Measurements from ENCODE around the gene CD247. TPM values are rescaled to one million over a fixed set of nuclear protein-coding genes. Genes with fewer than 3 reads are reported as not detected.

Gene CD247
- total RNA-seq, 4 donors from 2014 or later: 1.5 to 6.4 (median 3.4) TPM; not detected in 1

DNA sequence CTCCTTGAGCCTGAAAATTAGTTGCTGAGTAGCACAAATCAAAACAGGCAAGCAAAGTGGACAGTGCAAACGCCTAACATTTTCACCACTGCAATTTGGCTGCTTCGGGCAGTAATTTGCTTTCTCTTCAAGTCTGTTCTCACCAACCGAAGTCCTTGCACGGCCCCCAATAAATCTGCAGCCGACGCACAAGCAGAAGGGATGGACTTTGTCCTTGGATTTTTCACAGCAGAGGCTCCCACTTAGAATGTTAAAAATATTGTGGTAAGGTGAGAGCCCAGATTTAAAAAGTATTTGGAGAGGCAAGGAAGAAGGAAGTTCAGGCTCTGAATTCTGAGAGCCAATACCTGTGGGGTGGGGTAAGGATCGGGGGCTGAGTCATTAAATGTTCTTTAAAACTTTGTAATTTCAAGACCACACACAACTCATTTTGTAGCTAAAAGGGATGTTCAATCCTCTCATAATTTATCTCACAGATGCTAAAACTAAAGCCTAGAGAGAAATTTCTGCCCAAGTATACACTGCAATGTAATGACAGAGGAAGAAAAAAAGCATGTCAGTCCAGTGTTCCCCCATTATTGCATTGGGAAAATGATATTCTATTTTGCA, 6.2 kb downstream of the CD247 start:
- in situ Hi-C loops (cut with MboI; ENCODE audit: low pct_ligation_motif_present in 1 of 4, low pct_unique_long_range_greater_than_20kb in 1 of 4, low sequenced_read_pairs in 3 of 4) (no loop called here), intact Hi-C loops (cut with DNase I; ENCODE audit: low total_unique reads) (no loop called here)
- WGBS, 2 donors (ENCODE audit: low coverage in 1 of 2): 28% methylated on average over 7 of the region's 7 CpGs; no CpG with 5 or more reads in 1 of the 2 donors
- Histone ChIP-seq H3K4me1 (peaks cover 0 to 7% (median 0%) of the 10 kb centered on the region in 4 donors), H3K4me3 (no peak overlapping the region), H3K36me3 (no peaks in the 10 kb centered on the region), H3K27me3 (no peaks in the 10 kb centered on the region), H3K9me3 (no peaks in the 10 kb centered on the region), H3K27ac (no peak overlapping the region)
- DNase-seq: no peak
- no peak for TF ChIP-seq POLR2AphosphoS5 (IDR thresholded peaks at IDR 0.05)
- TF ChIP-seq EP300 (IDR thresholded peaks at IDR 0.05; ENCODE audit: low read depth): no peak
- no peak for TF ChIP-seq POLR2A (IDR thresholded peaks at IDR 0.05)
- TF ChIP-seq CTCF (IDR thresholded peaks at IDR 0.05): no peak

DNA sequence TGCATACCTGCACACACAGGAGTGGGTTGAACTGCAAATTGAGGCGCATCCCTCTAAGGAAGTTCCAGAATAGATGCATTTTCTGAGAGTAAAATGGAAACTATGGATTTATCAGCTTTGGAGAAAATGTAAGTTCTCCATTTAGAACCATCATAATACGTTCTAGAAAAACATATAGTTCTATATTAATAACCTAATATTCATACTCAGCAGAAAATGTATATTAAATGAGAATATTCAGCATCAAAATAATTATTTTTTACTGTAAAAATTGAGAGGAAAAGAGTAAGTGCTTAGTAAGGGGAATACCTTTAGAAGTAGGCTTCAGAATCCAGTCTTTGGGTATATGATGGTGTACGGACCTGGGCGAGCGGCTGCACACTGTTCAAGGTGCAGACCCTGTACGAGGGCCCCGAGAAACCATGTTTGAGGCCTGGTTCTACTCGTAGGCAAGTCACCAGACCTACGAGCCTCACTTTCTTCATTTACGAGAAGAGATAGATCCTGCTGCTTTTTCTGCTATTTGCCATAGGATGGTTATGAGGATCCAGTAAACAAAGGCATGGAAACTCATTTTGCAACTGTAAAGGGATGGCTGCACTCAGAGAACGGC, 6.8 kb downstream of the CD247 start:
- no peaks in the 10 kb centered on the region for H3K27me3 ChIP-seq
- DNase-seq: no peak
- TF ChIP-seq CTCF (IDR thresholded peaks at IDR 0.05): no peak
- no peak for TF ChIP-seq POLR2AphosphoS5 (IDR thresholded peaks at IDR 0.05)
- no peak for TF ChIP-seq POLR2A (IDR thresholded peaks at IDR 0.05)
- TF ChIP-seq EP300 (IDR thresholded peaks at IDR 0.05; ENCODE audit: low read depth): no peak
- in situ Hi-C loops (cut with MboI; ENCODE audit: low pct_ligation_motif_present in 1 of 4, low pct_unique_long_range_greater_than_20kb in 1 of 4, low sequenced_read_pairs in 3 of 4): no loop called here
- H3K4me3 ChIP-seq: no peak overlapping the region
- WGBS, 2 donors (ENCODE audit: low coverage in 1 of 2): 83 to 84% methylated on average over 10 to 11 of the region's 11 CpGs
- intact Hi-C loops (cut with DNase I; ENCODE audit: low total_unique reads): no loop called here
- no peaks in the 10 kb centered on the region for H3K9me3 ChIP-seq
- peaks cover 0 to 7% (median 0%) of the 10 kb centered on the region in 4 donors for H3K4me1 ChIP-seq
- no peaks in the 10 kb centered on the region for H3K36me3 ChIP-seq
- no peak overlapping the region for H3K27ac ChIP-seq

DNA sequence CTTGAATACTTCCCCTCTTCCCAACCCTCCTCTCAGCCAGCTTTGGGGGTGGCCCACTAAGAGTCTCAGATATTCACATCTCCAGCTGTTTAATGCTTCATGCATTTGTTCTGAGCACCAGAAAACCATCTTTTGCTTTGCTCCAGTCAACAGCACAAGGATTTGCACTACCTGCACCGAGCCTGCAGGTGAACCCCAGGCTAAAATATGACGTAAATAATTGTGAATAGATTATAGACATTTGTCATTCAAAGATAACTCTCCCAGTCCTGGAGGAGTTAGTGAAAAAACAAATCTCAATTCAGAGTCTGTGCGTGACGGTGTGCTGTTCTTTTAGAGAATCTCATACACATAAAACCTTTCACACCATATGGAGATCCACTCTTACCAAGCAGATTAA, 7.4 kb downstream of the CD247 start:
- Histone ChIP-seq H3K27me3 (no peaks in the 10 kb centered on the region), H3K9me3 (no peaks in the 10 kb centered on the region), H3K36me3 (no peaks in the 10 kb centered on the region), H3K27ac (no peak overlapping the region), H3K4me1 (peaks cover 0 to 7% (median 0%) of the 10 kb centered on the region in 4 donors), H3K4me3 (no peak overlapping the region)
- TF ChIP-seq EP300 (IDR thresholded peaks at IDR 0.05; ENCODE audit: low read depth): no peak
- no peak for TF ChIP-seq POLR2A (IDR thresholded peaks at IDR 0.05)
- no peak for TF ChIP-seq CTCF (IDR thresholded peaks at IDR 0.05)
- TF ChIP-seq POLR2AphosphoS5 (IDR thresholded peaks at IDR 0.05): no peak
- in situ Hi-C loops (cut with MboI; ENCODE audit: low pct_ligation_motif_present in 1 of 4, low pct_unique_long_range_greater_than_20kb in 1 of 4, low sequenced_read_pairs in 3 of 4): no loop called here
- intact Hi-C loops (cut with DNase I; ENCODE audit: low total_unique reads): no loop called here
- 79 to 80% methylated on average over 4 of the region's 4 CpGs for WGBS, 2 donors (ENCODE audit: low coverage in 1 of 2)
- DNase-seq: no peak

DNA sequence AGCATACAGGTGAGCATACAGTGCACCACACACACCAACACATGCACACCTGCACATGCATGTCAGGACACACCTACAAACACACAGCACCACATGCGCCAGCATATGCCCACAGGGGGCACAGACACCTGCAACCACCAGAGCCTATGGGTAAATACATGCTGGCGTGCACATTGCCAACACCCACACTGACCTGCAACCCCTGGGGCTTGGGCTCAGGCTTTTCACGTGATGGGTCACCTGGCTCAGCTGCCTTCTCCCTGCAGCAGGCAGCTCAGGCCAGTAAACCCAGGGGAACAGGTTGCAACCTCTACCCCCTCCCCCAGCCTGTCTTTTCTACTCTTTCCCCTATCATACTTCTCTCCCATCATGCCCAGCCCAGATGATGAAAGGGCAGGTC, 8.1 kb downstream of the CD247 start:
- intact Hi-C loops (cut with DNase I; ENCODE audit: low total_unique reads): no loop called here

More for the DNA sequence above, 8.1 kb downstream of the CD247 start:
- H3K27me3 ChIP-seq: no peaks in the 10 kb centered on the region
- TF ChIP-seq POLR2A (IDR thresholded peaks at IDR 0.05): no peak
- no peak for TF ChIP-seq POLR2AphosphoS5 (IDR thresholded peaks at IDR 0.05)
- no peak for TF ChIP-seq EP300 (IDR thresholded peaks at IDR 0.05; ENCODE audit: low read depth)
- no peak for TF ChIP-seq CTCF (IDR thresholded peaks at IDR 0.05)
- WGBS, 2 donors (ENCODE audit: low coverage in 1 of 2): 75% methylated on average over 3 of the region's 3 CpGs; no CpG with 5 or more reads in 1 of the 2 donors
- peaks cover 0 to 7% (median 0%) of the 10 kb centered on the region in 4 donors for H3K4me1 ChIP-seq
- in situ Hi-C loops (cut with MboI; ENCODE audit: low pct_ligation_motif_present in 1 of 4, low pct_unique_long_range_greater_than_20kb in 1 of 4, low sequenced_read_pairs in 3 of 4): no loop called here
- H3K9me3 ChIP-seq: no peaks in the 10 kb centered on the region
- H3K36me3 ChIP-seq: no peaks in the 10 kb centered on the region
- DNase-seq: no peak
- H3K27ac ChIP-seq: no peak overlapping the region
- H3K4me3 ChIP-seq: no peak overlapping the region

All from transverse colon (tissue), 4 donors.